Measurements from ENCODE around the gene PAFAH2. TPM values are rescaled to one million over a fixed set of nuclear protein-coding genes. Genes with fewer than 3 reads are reported as not detected.

PAFAH2 gene
- total RNA-seq (10 to 100 TPM in 4 of 9 donors, 1 to 10 TPM in 5; 5.8 to 18.6 (median 9.7) TPM), polyA plus RNA-seq (1 to 10 TPM; 5.9 to 7.6 TPM)
- long read RNA-seq, donor 1, transcript PAFAH2-201 (11 exons, 3,581 nt): major isoform, 6 of 9 reads
- long read RNA-seq, donor 1, partial matches to known transcripts: 2 of 9 reads
- long read RNA-seq, donor 1, other reads (novel, unspliced or antisense): 1 of 9 reads
- long read RNA-seq, donor 2, transcript PAFAH2-201 (11 exons, 3,581 nt): major isoform, 26 of 39 reads
- long read RNA-seq, donor 2, partial matches to known transcripts: 2 of 39 reads
- long read RNA-seq, donor 2, other reads (novel, unspliced or antisense): 11 of 39 reads
- long read RNA-seq, donor 3, partial matches to known transcripts: 1 of 11 reads
- long read RNA-seq, donor 3, other reads (novel, unspliced or antisense): 5 of 11 reads

- peak; percentile 98 for DNase-seq
- Histone ChIP-seq H3K27me3 (no peaks in the 10 kb centered on the region), H3K4me1 (peaks cover 0 to 24% (median 15%) of the 10 kb centered on the region in 12 donors), H3K27ac (peak within 1 kb of the TSS; percentile 35 to 93 (median 88)), H3K4me3 (peak within 1 kb of the TSS; percentile 40 to 85 (median 71)), H3K9me3 (no peaks in the 10 kb centered on the region), H3K36me3 (no peaks in the 10 kb centered on the region)
- intact Hi-C loops (cut with DNase I): loop anchor here (1.0 to 10.0 kb wide), 7 partner anchors 93 to 753 kb away; partner anchors contain the start of gene RSRP1 (in 1 of the 10)
- TF ChIP-seq, protein P1, sequence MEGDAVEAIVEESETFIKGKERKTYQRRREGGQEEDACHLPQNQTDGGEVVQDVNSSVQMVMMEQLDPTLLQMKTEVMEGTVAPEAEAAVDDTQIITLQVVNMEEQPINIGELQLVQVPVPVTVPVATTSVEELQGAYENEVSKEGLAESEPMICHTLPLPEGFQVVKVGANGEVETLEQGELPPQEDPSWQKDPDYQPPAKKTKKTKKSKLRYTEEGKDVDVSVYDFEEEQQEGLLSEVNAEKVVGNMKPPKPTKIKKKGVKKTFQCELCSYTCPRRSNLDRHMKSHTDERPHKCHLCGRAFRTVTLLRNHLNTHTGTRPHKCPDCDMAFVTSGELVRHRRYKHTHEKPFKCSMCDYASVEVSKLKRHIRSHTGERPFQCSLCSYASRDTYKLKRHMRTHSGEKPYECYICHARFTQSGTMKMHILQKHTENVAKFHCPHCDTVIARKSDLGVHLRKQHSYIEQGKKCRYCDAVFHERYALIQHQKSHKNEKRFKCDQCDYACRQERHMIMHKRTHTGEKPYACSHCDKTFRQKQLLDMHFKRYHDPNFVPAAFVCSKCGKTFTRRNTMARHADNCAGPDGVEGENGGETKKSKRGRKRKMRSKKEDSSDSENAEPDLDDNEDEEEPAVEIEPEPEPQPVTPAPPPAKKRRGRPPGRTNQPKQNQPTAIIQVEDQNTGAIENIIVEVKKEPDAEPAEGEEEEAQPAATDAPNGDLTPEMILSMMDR (IDR thresholded peaks at IDR 0.05): peak; percentile 95 to 99 (median 98)
- TF ChIP-seq POLR2A (IDR thresholded peaks at IDR 0.05): peak in 1 of 2 donors; percentile 58
- WGBS, 4 donors: 0 to 3% (median 1%) methylated on average over 38 to 47 of the region's 47 CpGs
- ATAC-seq: peak; percentile 99 to 100 (median 100)
Measured at GRCh38 chr1:25997828-25998761, at the start of gene PAFAH2. PAFAH2 (minus strand) TSS chr1:25998063; CDS start chr1:25990816, 7,247 bp downstream.

DNA sequence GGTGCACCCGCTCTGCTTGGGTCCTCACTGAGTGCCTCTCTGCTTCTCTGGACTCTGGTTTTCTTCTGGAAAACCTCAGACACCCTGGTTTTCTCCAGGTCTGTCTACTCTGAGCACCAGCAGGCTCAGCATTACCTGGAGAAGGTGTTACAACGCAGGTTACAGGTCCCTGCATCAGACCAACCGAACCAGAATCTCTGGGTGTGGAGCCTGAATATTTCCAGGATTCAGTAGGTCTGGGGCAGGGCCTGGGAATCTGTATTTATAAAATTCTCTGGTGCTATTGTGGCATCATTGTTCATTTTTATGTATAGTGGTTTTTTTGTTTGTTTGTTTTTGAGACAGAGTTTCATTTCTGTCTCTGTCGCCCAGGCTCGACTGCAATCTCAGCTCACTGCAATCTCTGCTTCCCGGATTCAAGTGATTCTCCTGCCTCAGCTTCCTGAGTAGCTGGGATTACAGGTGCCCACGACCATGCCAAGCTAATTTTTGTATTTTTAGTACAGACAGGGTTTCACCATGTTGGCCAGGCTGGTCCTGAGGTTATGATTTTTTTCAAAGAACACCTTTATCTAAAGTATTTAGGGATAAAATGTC is 49.5 kb upstream of the PAFAH2 start:
- intact Hi-C loops (cut with DNase I): no loop called here
- ATAC-seq: no peak
- Histone ChIP-seq H3K27ac (no peak overlapping the region), H3K4me1 (peaks cover 0 to 46% (median 15%) of the 10 kb centered on the region in 12 donors), H3K27me3 (peaks cover 7 to 68% (median 23%) of the 10 kb centered on the region in 9 donors), H3K9me3 (no peaks in the 10 kb centered on the region), H3K36me3 (peaks cover 0 to 20% (median 0%) of the 10 kb centered on the region in 9 donors), H3K4me3 (no peak overlapping the region)
- no peak for DNase-seq
- TF ChIP-seq, protein P1 (IDR thresholded peaks at IDR 0.05): no peak
- TF ChIP-seq POLR2A (IDR thresholded peaks at IDR 0.05): no peak
- WGBS, 4 donors: 73 to 82% (median 75%) methylated on average over 7 of the region's 7 CpGs

DNA sequence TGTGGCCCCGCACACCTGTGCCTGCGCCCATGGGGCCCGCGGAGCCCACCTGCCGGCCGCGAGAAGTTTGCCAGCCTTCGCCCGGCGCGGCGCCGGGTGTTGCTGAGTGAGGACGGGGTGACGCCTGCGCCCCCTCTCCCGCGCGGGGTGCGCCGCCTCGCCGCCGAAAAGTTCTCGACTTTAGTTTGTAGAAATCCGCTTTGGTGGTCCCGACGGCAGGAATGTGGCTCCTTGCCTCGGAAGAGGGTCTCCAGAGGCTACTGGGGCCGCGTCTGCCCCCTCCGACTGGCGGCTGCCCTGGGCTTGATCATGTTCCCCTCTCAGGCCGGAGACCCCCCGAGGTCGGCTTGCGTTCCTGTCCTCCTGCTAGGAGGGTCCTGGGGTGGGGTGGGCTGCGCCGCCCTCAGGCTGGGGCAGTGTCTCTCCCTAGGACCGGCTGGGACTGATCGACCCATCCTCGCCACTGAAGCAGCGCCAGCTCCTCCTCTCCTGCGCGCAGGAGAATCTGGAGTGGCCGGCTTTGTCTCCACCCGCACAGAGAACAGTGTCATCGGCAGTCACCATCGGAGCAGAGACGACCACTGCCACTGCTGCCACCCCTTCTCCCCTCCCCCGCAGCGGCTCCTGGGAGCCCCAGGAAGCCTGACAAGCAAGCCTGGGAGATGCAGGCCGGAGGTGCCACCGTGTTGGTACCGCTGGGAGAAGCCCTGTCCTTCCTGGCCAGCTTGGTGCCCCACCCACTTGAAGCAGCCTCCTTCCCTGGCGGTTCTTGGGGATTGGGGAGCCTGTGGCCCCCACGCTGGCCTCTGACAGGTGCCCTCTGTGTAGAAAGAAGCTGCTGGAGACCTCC is 48.6 kb upstream of the PAFAH2 start:
- H3K27me3 ChIP-seq: peaks cover 7 to 68% (median 24%) of the 10 kb centered on the region in 9 donors
- ATAC-seq: no peak

More for the DNA sequence above, 48.6 kb upstream of the PAFAH2 start:
- peak overlapping the region in 11 of 12 donors; percentile 8 to 56 (median 38) for H3K4me3 ChIP-seq
- H3K4me1 ChIP-seq: peaks cover 0 to 40% (median 15%) of the 10 kb centered on the region in 12 donors
- DNase-seq: no peak
- intact Hi-C loops (cut with DNase I): no loop called here
- H3K9me3 ChIP-seq: no peaks in the 10 kb centered on the region
- peaks cover 0 to 11% (median 0%) of the 10 kb centered on the region in 9 donors for H3K36me3 ChIP-seq
- TF ChIP-seq, protein P1 (IDR thresholded peaks at IDR 0.05): no peak
- no peak for TF ChIP-seq POLR2A (IDR thresholded peaks at IDR 0.05)
- peak overlapping the region in 6 of 12 donors; percentile 45 to 76 (median 62) for H3K27ac ChIP-seq
- 9 to 20% (median 11%) methylated on average over 19 to 57 of the region's 57 CpGs for WGBS, 4 donors

Data from heart left ventricle (tissue), 16 donors.